Measurements from ENCODE around the gene TREML2. TPM values are rescaled to one million over a fixed set of nuclear protein-coding genes. Genes with fewer than 3 reads are reported as not detected.
A peak's percentile ranks its signal among the peaks of the same experiment; 100 is the strongest.

The TREML2 gene
- total and polyA plus RNA-seq, 8 donors: 0.16 to 3.2 (median 0.27) TPM

DNA sequence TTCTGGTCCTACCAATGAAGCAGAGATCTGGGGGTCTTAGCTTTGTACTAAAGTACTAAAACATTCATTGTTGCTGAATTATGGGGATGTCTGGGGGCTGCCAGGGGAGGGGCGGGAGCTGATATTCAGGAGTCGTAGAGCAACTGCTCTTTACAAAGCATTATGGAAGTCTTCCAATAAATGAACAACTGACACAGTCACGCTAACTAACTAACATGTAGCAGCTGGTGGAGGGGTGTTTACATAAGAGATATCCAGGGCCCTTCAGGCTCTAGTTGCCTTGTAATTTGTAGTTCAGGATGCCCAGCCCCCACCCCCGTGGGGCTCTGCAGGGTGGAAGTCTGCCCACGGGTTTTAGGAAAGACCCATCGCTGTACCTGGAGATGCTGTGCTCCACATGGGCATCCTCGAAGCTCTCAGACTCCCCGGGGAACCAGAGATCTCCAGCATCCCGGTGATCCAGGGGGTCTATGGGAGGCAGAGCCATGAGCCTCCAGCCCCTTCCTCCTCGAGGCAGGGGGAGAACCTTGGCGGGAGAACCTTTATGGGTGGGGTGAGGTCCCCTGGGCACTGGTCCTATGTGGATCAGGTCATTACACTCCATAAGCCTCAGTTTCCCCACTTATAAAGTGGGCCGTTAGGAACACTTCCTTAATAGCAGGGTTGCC is 41.4 kb downstream of the TREML2 start:
- intact Hi-C loops (cut with DNase I): no loop called here
- no peak for ATAC-seq
- Histone ChIP-seq H3K4me3 (no peak overlapping the region), H3K27me3 (peaks cover 0 to 9% of the 10 kb centered on the region in 2 donors), H3K4me1 (peaks cover 0 to 11% of the 10 kb centered on the region in 2 donors), H3K9me3 (no peaks in the 10 kb centered on the region), H3K27ac (no peak overlapping the region), H3K36me3 (no peaks in the 10 kb centered on the region)
- DNase-seq: peak in 2 of 4 donors; percentile 17 to 44
- TF ChIP-seq, protein P1, sequence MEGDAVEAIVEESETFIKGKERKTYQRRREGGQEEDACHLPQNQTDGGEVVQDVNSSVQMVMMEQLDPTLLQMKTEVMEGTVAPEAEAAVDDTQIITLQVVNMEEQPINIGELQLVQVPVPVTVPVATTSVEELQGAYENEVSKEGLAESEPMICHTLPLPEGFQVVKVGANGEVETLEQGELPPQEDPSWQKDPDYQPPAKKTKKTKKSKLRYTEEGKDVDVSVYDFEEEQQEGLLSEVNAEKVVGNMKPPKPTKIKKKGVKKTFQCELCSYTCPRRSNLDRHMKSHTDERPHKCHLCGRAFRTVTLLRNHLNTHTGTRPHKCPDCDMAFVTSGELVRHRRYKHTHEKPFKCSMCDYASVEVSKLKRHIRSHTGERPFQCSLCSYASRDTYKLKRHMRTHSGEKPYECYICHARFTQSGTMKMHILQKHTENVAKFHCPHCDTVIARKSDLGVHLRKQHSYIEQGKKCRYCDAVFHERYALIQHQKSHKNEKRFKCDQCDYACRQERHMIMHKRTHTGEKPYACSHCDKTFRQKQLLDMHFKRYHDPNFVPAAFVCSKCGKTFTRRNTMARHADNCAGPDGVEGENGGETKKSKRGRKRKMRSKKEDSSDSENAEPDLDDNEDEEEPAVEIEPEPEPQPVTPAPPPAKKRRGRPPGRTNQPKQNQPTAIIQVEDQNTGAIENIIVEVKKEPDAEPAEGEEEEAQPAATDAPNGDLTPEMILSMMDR (IDR thresholded peaks at IDR 0.05): no peak

GRCh38 chr6:41157323-41157722 is 43.6 kb downstream of the TREML2 start:
- DNase-seq (peak in 1 of 4 donors; percentile 51), ATAC-seq (peak; percentile 72)
- H3K27me3 ChIP-seq: peaks cover 0 to 9% of the 10 kb centered on the region in 2 donors

DNA sequence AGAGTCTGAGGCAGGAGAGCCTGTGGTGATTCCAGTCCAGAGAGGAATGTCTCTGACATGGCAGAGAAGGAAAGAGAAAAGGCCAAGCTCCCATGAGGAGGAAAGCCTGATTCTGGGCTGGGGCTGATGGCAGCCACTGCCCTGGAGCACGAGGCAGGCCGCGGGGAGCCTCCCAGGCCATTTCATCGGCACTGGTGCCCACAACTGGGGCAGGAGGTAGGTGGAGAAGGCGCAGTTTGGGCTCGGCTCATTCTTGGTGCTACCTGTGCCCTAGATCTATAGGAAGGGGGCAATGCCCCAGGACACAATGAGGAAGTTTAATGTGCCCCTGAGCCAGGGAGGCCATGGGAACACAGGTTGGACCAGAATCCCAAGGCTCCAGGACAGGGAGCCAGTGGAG is 44.2 kb downstream of the TREML2 start:
- Histone ChIP-seq H3K36me3 (no peaks in the 10 kb centered on the region), H3K4me3 (no peak overlapping the region), H3K27me3 (peaks cover 0 to 9% of the 10 kb centered on the region in 2 donors), H3K4me1 (peaks cover 0 to 3% of the 10 kb centered on the region in 2 donors), H3K9me3 (no peaks in the 10 kb centered on the region), H3K27ac (no peak overlapping the region)
- ATAC-seq (no peak), DNase-seq (no peak)
- TF ChIP-seq, protein P1 (IDR thresholded peaks at IDR 0.05): no peak
- intact Hi-C loops (cut with DNase I): no loop called here

More at GRCh38 chr6:41157323-41157722, 43.6 kb downstream of the TREML2 start:
- Histone ChIP-seq H3K4me1 (peaks cover 0 to 6% of the 10 kb centered on the region in 2 donors), H3K27ac (no peak overlapping the region), H3K9me3 (no peaks in the 10 kb centered on the region), H3K36me3 (no peaks in the 10 kb centered on the region), H3K4me3 (no peak overlapping the region)
- TF ChIP-seq, protein P1 (IDR thresholded peaks at IDR 0.05): no peak
- intact Hi-C loops (cut with DNase I): no loop called here

DNA sequence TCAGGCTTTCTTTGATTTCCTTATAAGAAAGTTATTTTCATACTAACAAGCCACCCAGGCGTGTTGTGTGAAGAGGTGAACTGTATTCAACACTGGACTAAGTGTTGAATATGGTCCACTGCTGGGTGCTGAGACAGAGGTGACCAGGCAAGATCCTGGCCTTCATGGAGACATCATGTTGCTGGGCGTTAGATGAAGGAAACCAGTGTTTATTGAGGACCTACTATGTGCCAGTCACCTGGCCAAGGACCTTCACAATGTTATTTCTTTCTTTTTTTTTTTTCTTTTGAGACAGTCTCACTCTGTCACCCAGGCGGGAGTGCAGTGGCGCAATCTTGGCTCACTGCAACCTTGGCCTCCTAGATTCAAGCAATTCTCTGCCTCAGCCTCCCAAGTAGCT is 44.9 kb downstream of the TREML2 start:
- no peak for DNase-seq
- intact Hi-C loops (cut with DNase I): no loop called here

DNA sequence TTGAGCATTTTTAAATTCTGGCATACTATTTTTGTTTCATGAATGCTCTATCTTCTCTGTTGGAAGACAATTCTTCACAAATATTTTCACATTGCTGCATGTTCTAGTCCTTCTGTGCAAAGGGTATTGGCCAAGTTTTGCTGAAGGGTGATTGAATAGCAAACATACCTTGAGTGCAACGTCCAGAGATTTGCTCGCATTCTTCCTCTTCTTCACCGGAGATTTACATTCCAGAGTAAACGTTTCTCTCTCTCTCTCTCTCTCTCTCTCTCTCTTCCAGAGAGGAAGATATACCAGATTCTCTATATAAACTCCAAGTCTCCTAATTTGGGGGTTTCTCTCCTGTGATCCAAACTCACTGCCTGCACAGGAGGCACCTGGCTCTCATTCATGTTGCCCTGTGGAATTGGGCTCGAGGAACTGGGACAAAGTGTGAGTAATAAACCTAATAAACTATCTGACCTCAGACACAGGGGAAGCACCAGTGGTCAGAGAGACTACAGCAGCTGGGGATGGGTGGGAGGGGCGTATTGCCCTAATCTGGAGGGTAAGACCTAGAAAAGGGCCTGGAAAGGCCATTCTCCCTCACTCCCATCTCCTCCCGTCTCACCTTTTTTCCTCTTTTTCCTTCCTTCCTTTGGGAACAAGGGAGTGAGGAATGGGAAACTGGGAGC is 45.7 kb downstream of the TREML2 start:
- H3K4me3 ChIP-seq: no peak overlapping the region
- H3K4me1 ChIP-seq: peaks cover 0 to 3% of the 10 kb centered on the region in 2 donors
- H3K27me3 ChIP-seq: peaks cover 0 to 9% of the 10 kb centered on the region in 2 donors
- intact Hi-C loops (cut with DNase I): no loop called here
- H3K27ac ChIP-seq: no peak overlapping the region
- ATAC-seq: no peak
- TF ChIP-seq, protein P1 (IDR thresholded peaks at IDR 0.05): no peak
- H3K9me3 ChIP-seq: no peaks in the 10 kb centered on the region
- DNase-seq: no peak
- H3K36me3 ChIP-seq: no peaks in the 10 kb centered on the region

More for the DNA sequence above, 44.9 kb downstream of the TREML2 start:
- peaks cover 0 to 3% of the 10 kb centered on the region in 2 donors for H3K4me1 ChIP-seq
- H3K9me3 ChIP-seq: no peaks in the 10 kb centered on the region
- H3K4me3 ChIP-seq: no peak overlapping the region
- TF ChIP-seq, protein P1 (IDR thresholded peaks at IDR 0.05): no peak
- no peaks in the 10 kb centered on the region for H3K36me3 ChIP-seq
- peaks cover 0 to 9% of the 10 kb centered on the region in 2 donors for H3K27me3 ChIP-seq
- H3K27ac ChIP-seq: no peak overlapping the region
- ATAC-seq: no peak
